ENCODE data around the gene GOLGA8H. TPM values are rescaled to one million over a fixed set of nuclear protein-coding genes. Genes with fewer than 3 reads are reported as not detected.
A peak's percentile ranks its signal among the peaks of the same experiment; 100 is the strongest.
"Not testable (repeated sequence)": the region's sequence is repeated elsewhere in the genome, so short reads cannot be mapped to it uniquely, and the experiment has no call there.

GOLGA8H gene, protein sequence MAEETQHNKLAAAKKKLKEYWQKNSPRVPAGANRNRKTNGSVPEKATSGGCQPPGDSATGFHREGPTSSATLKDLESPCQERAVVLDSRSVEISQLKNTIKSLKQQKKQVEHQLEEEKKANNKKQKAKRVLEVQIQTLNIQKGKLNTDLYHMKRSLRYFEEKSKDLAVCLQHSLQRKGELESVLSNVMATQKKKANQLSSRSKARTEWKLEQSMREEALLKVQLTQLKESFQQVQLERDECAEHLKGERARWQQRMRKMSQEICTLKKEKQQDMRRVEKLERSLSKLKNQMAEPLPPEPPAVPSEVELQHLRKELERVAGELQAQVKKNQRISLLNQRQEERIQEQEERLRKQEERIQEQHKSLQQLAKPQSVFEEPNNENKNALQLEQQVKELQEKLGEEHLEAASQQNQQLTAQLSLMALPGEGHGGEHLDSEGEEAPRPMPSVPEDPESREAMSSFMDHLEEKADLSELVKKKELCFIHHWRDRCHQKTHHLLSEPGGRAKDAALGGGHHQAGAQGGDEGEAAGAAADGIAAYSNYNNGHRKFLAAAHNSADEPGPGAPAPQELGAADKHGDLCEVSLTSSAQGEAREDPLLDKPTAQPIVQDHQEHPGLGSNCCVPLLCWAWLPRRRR
- total RNA-seq (2014; rRNA removed; shearing (Covaris generic)) = 0.46 TPM in 1 of 2 replicates, not detected in the other

GRCh38 chr15:30603796-30604195 is at the start of gene GOLGA8H:
GOLGA8H (plus strand) TSS chr15:30604028; CDS start chr15:30604126, 98 bp downstream.
- DNase-seq (ENCODE audit: low spot score) = not testable (repeated sequence)

DNA sequence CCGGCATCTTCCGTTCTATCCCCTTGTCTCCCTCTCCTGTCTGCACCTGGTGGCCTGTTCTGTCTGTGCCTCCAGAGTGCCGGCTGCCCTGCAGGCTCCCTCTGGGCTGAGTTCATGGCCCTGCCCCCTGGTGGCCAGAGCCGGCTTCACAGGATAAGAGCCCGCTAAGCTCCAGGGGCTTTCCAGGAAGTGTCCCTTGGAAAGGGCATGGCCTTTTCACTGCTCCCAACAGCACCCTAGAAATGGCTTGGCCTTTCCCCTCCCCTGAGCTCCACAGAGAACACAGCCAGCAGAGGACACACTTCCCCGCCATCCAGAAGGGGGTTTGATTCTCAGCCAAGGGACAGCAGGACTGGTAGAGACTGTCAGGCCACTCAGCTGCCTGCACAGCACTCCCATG is 36.9 kb upstream of the GOLGA8H start:
- not testable (repeated sequence) for DNase-seq (ENCODE audit: low spot score)

GRCh38 chr15:30573012-30573491 is 30.8 kb upstream of the GOLGA8H start:
- DNase-seq (ENCODE audit: low spot score) = not testable (repeated sequence)

- not testable (repeated sequence) for DNase-seq (ENCODE audit: low spot score)
Observed at GRCh38 chr15:30579394-30579970, 24.3 kb upstream of the GOLGA8H start.

GRCh38 chr15:30580716-30581115 is 23.1 kb upstream of the GOLGA8H start:
- not testable (repeated sequence) for DNase-seq (ENCODE audit: low spot score)

DNA sequence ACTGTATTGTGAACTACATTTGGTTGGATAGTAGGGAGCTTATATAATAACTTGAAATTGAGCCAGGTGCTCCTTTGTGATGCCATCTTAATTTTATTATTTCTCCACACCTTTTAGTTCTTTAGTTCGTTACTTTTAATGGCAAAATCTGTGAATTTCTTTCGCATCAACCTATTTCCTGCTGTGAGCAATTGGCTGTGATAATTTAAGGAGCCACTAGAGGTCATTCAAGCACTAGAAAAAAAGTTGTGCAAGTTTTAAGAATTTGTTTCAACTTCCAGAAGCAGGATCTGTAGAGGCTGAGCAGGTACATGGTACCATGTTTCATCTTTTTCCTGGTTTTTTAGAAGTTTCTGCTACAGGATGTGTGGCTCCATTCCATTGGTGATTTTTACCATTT is 4.9 kb upstream of the GOLGA8H start:
- DNase-seq (ENCODE audit: low spot score) = not testable (repeated sequence)

GRCh38 chr15:30612271-30612670 is 8.4 kb downstream of the GOLGA8H start:
- DNase-seq (ENCODE audit: low spot score) = not testable (repeated sequence)

DNA sequence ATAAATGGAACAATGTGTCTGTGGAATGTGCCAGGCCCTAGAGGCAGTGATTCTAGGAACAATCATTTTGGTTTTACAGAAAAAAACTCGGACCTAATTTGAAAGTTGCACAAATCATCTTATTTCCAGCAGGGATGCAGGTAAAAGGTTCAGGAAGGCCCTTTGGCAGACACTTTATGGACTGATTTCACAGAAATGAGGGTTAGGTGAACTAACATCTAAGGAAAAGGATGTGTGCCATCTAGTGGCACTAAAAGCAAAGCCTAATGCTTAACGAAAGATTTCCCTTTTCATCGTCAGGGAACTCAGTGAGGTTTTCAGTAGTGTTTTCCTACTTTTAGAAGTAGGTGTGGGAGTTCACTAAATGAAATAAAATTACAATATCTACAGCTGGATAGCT is 17.5 kb downstream of the GOLGA8H start:
- DNase-seq (ENCODE audit: low spot score) = peak; percentile 17

GRCh38 chr15:30625436-30626193 is 21.8 kb downstream of the GOLGA8H start, which contains the start of gene ARHGAP11B:
ARHGAP11B (plus strand) TSS chr15:30626128.
- DNase-seq (ENCODE audit: low spot score) = peak; percentile 95

DNA sequence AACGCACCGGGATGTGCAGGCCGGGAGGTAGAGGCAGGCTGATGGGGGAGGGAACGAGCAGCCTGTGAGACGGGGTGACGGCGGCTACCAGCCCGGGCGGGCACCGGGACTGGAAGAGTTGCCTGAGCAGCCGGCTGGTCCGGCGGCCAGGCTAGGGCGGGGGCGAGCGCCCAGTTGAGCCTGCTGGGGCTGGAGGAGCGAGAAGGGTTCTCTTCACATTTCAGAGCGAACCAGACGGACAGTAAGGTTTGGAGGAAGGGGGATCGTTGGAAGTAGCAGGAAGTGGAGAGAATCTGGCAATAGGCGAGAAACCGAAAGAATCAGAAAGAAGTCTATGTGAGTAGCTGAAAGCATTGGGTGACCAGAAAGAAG is 22.4 kb downstream of the GOLGA8H start:
- not testable (repeated sequence) for DNase-seq (ENCODE audit: low spot score)

DNA sequence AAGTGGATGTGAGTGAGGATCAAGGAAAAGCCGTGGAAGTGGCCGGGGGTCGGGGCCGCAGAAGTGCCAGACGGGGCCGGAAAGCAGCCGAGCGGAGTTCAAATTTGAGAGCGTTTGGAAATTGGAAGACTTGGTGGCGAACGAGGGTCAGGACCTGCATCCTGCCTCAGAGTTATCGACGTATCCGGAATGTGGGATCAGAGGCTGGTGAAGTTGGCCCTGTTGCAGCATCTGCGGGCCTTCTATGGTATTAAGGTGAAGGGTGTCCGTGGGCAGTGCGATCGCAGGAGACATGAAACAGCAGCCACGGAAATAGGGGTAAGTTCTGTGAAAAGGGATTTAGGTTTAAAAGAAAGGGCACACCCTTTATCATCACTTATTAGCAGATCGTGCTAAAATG is 22.8 kb downstream of the GOLGA8H start:
- not testable (repeated sequence) for DNase-seq (ENCODE audit: low spot score)

DNA sequence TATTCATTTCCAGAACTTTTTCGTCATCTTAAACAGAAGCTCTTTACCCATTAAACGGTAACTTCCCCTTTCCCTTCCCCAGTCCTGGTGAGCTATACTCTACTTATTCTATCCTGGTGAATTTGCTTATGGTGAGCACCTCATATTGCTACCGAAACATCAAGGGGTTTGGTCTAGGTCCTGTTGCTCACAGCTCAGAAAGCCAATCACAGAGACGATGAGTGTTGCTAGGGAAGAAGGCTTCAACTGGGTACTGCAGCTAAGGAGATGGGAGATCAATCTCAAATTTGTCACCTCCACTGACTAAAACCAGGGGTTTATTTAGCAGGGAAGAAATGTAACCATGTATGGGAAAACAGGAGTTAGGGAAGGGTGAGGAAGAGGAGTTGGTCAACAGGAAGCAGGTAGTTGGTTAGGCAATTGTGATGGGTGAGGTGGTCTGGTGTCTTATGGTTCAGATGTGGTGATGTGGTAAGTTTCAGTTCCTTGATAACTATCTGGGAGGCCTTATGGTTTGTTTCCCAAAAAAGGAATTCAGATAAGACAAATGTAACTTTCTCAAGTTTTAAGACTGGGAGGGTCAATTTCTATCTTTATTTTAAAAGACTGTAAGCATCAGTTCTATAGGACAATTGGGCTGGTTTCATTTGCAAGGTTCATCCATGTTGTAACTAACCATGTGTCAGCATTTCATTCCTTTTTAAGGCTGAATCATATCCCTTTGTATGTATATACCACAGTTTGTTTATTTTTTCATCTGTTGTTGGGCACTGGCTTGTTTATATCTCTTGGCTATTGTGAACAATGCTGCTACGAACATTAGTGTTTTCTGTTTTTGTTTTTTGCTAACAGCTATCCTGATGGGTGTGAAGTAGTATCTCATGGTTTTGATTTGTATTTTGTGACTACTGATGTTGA is 46.4 kb downstream of the GOLGA8H start:
- peak; percentile 30 for DNase-seq (ENCODE audit: low spot score)

GRCh38 chr15:30661154-30661553 is 57.3 kb downstream of the GOLGA8H start:
- not testable (repeated sequence) for DNase-seq (ENCODE audit: low spot score)

Other genes with a start within 250 kb of the GOLGA8H start
- 0.90 and 1.2 TPM in 2 replicates for gene CHRFAM7A, start 210.5 kb upstream of the GOLGA8H start, total RNA-seq (2014; rRNA removed; shearing (Covaris generic))
- 0.23 TPM in 1 of 2 replicates, not detected in the other for gene GOLGA8R, start 189.8 kb upstream of the GOLGA8H start, total RNA-seq (2014; rRNA removed; shearing (Covaris generic))
- 0.58 TPM in 1 of 2 replicates, not detected in the other for gene GOLGA8Q, start 52.0 kb upstream of the GOLGA8H start, total RNA-seq (2014; rRNA removed; shearing (Covaris generic))